ENCODE data around the gene B3GALT4. TPM values are rescaled to one million over a fixed set of nuclear protein-coding genes. Genes with fewer than 3 reads are reported as not detected.

B3GALT4 gene
- total RNA-seq (2021; fragmentation: NEBNext Ultra II Directional; extraction: Animal tissue kit (Norgen Biotek cat#: 25700)) = 1 to 10 TPM in 5 of 6 experiments, under 1 TPM in 1; 0.66 to 3.0 (median 2.7) TPM
- long read RNA-seq, partial matches to known transcripts = 0 of 1 reads
- long read RNA-seq, other reads (novel, unspliced or antisense) = 0 of 1 reads

GRCh38 chr6:33276864-33277662, at the start of gene B3GALT4:
B3GALT4 (plus strand) TSS chr6:33277123; CDS start chr6:33277420, 297 bp downstream.
- peaks cover 46% of the 10 kb centered on the region for H3K36me3 Mint-ChIP-seq (ENCODE audit: low read depth)
- DNase-seq = peak; percentile 58
- H3K9me3 Mint-ChIP-seq = peaks cover 10% of the 10 kb centered on the region
- peak; percentile 76 for TF ChIP-seq CTCF (IDR thresholded peaks at IDR 0.05)
- peak within 1 kb of the TSS; percentile 99 for H3K27ac Mint-ChIP-seq
- peak within 1 kb of the TSS; percentile 97 for H3K4me3 Mint-ChIP-seq
- H3K4me1 Mint-ChIP-seq (ENCODE audit: low read depth) = peaks cover 47% of the 10 kb centered on the region
- H3K27me3 Mint-ChIP-seq (ENCODE audit: insufficient read depth) = peaks cover 22% of the 10 kb centered on the region

GRCh38 chr6:33235221-33235634, 41.7 kb upstream of the B3GALT4 start:
- Mint-ChIP-seq H3K9me3 (no peaks in the 10 kb centered on the region), H3K27ac (no peak overlapping the region), H3K4me3 (no peak overlapping the region), H3K4me1 (ENCODE audit: low read depth) (no peaks in the 10 kb centered on the region), H3K27me3 (ENCODE audit: insufficient read depth) (peaks cover 50% of the 10 kb centered on the region), H3K36me3 (ENCODE audit: low read depth) (no peaks in the 10 kb centered on the region)
- no peak for TF ChIP-seq CTCF (IDR thresholded peaks at IDR 0.05)
- DNase-seq = no peak

GRCh38 chr6:33236328-33236727, 40.6 kb upstream of the B3GALT4 start:
- Mint-ChIP-seq H3K36me3 (ENCODE audit: low read depth) (no peaks in the 10 kb centered on the region), H3K27ac (no peak overlapping the region), H3K4me3 (no peak overlapping the region), H3K4me1 (ENCODE audit: low read depth) (no peaks in the 10 kb centered on the region), H3K9me3 (no peaks in the 10 kb centered on the region), H3K27me3 (ENCODE audit: insufficient read depth) (peaks cover 45% of the 10 kb centered on the region)
- TF ChIP-seq CTCF (IDR thresholded peaks at IDR 0.05) = no peak
- DNase-seq = no peak

GRCh38 chr6:33236852-33237251, 40.1 kb upstream of the B3GALT4 start:
- Mint-ChIP-seq H3K27ac (no peak overlapping the region), H3K4me3 (no peak overlapping the region), H3K4me1 (ENCODE audit: low read depth) (0 out of 2 replicates have a peak, but pooled peaks cover 3% of the 10 kb centered on the region), H3K36me3 (ENCODE audit: low read depth) (no peaks in the 10 kb centered on the region), H3K27me3 (ENCODE audit: insufficient read depth) (peaks cover 41% of the 10 kb centered on the region), H3K9me3 (no peaks in the 10 kb centered on the region)
- no peak for TF ChIP-seq CTCF (IDR thresholded peaks at IDR 0.05)
- no peak for DNase-seq

GRCh38 chr6:33237741-33238140, 39.2 kb upstream of the B3GALT4 start:
- DNase-seq = no peak
- Mint-ChIP-seq H3K4me1 (ENCODE audit: low read depth) (0 out of 2 replicates have a peak, but pooled peaks cover 6% of the 10 kb centered on the region), H3K36me3 (ENCODE audit: low read depth) (no peaks in the 10 kb centered on the region), H3K9me3 (no peaks in the 10 kb centered on the region), H3K27me3 (ENCODE audit: insufficient read depth) (peaks cover 45% of the 10 kb centered on the region), H3K4me3 (no peak overlapping the region), H3K27ac (no peak overlapping the region)
- no peak for TF ChIP-seq CTCF (IDR thresholded peaks at IDR 0.05)

Data from HFFc6 (cell line).